Progenitor cell of endocrine pancreas (in vitro differentiated cells): Measurements from ENCODE around the gene IL18R1. TPM values are rescaled to one million over a fixed set of nuclear protein-coding genes. Genes with fewer than 3 reads are reported as not detected.

Experiments
- DNase-seq: peaks from one replicate; pipeline ENCODE4 v3.0.0; 2021; ENCODE audit warnings: low spot score; ENCODE audit not compliant: unreplicated experiment
- H3K27ac Mint-ChIP-seq: 2 replicates; pipeline ENCODE4 v1.8.0; 2021; ENCODE audit warnings: mild to moderate bottlenecking, moderate library complexity, mixed read lengths
- H3K27me3 Mint-ChIP-seq: 2 replicates; pipeline ENCODE4 v1.8.0; 2021; ENCODE audit warnings: mixed read lengths
- H3K36me3 Mint-ChIP-seq: 2 replicates; pipeline ENCODE4 v1.8.0; 2022; ENCODE audit warnings: mixed read lengths; ENCODE audit not compliant: insufficient read depth
- H3K4me1 Mint-ChIP-seq: 2 replicates; pipeline ENCODE4 v1.8.0; 2021; ENCODE audit warnings: low read depth, mixed read lengths
- H3K4me3 Mint-ChIP-seq: 2 replicates; pipeline ENCODE4 v1.8.0; 2021; ENCODE audit warnings: low read depth, mild to moderate bottlenecking, moderate library complexity, mixed read lengths
- H3K9me3 Mint-ChIP-seq: 2 replicates; pipeline ENCODE4 v1.8.0; 2021; ENCODE audit warnings: low read depth, mixed read lengths
- total RNA-seq: library from RNA; stranded (reverse); gene quantifications from 2 replicates; pipeline ENCODE4 v1.2.1, GENCODE V29; 2021
- TF ChIP-seq, protein P1 (sequence below): fragments of 200-600 bp; sonication (generic); IDR thresholded peaks from one replicate; pipeline ENCODE4 v1.5.0; 2021; ENCODE audit warnings: antibody characterized with exemption, mild to moderate bottlenecking; ENCODE audit not compliant: unreplicated experiment

Gene IL18R1
- total RNA-seq, 1 donor from 2014 or later = 0.22 TPM

GRCh38 chr2:102424754-102425153, 69.2 kb downstream of the IL18R1 start:
- no peak overlapping the region for H3K4me3 Mint-ChIP-seq
- TF ChIP-seq, protein P1, sequence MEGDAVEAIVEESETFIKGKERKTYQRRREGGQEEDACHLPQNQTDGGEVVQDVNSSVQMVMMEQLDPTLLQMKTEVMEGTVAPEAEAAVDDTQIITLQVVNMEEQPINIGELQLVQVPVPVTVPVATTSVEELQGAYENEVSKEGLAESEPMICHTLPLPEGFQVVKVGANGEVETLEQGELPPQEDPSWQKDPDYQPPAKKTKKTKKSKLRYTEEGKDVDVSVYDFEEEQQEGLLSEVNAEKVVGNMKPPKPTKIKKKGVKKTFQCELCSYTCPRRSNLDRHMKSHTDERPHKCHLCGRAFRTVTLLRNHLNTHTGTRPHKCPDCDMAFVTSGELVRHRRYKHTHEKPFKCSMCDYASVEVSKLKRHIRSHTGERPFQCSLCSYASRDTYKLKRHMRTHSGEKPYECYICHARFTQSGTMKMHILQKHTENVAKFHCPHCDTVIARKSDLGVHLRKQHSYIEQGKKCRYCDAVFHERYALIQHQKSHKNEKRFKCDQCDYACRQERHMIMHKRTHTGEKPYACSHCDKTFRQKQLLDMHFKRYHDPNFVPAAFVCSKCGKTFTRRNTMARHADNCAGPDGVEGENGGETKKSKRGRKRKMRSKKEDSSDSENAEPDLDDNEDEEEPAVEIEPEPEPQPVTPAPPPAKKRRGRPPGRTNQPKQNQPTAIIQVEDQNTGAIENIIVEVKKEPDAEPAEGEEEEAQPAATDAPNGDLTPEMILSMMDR = no peak
- H3K9me3 Mint-ChIP-seq = no peaks in the 10 kb centered on the region
- no peak overlapping the region for H3K27ac Mint-ChIP-seq
- no peaks in the 10 kb centered on the region for H3K36me3 Mint-ChIP-seq
- H3K27me3 Mint-ChIP-seq = peaks cover 26% of the 10 kb centered on the region
- no peaks in the 10 kb centered on the region for H3K4me1 Mint-ChIP-seq
- no peak for DNase-seq

DNA sequence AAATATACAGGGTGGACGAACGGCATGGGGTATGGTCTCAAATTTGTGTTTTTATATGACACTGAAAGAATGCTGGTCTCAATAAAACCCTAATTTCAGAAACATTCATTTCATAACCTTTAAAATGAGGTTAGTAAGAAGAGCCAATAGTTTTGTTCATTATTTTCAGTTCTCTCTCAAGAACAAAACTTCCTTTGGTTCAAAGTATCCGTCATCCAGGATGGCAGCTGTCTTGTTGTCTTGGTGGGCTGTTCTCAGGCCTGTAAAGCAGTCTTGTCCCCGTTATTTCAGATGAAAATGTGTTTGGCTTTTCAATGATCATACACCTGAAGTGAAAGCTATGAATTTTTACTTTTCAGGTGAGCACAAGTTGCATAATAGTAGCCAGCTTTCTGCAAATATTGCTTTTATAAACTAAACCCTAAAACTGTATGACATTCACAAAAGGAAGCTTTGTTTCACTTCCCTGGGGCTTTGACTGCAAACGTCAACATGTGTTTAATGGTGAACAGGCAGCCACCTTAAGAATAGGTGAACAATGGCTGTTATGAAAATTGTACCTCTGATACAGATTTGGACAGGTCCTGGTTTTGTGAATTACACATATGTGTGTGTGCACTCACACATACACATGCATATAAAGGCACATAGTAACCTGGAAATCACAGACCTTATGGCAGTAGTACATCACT, 70.0 kb downstream of the IL18R1 start:
- Mint-ChIP-seq H3K4me3 (no peak overlapping the region), H3K27me3 (peaks cover 25% of the 10 kb centered on the region), H3K36me3 (no peaks in the 10 kb centered on the region), H3K9me3 (no peaks in the 10 kb centered on the region), H3K4me1 (no peaks in the 10 kb centered on the region), H3K27ac (no peak overlapping the region)
- no peak for DNase-seq
- TF ChIP-seq, protein P1 = no peak

- Mint-ChIP-seq H3K27ac (no peak overlapping the region), H3K36me3 (no peaks in the 10 kb centered on the region), H3K27me3 (peaks cover 13% of the 10 kb centered on the region), H3K4me3 (no peak overlapping the region), H3K4me1 (no peaks in the 10 kb centered on the region), H3K9me3 (no peaks in the 10 kb centered on the region)
- TF ChIP-seq, protein P1 = no peak
- DNase-seq = no peak
These were observed 71.7 kb downstream of the IL18R1 start for GRCh38 chr2:102427249-102427648.

DNA sequence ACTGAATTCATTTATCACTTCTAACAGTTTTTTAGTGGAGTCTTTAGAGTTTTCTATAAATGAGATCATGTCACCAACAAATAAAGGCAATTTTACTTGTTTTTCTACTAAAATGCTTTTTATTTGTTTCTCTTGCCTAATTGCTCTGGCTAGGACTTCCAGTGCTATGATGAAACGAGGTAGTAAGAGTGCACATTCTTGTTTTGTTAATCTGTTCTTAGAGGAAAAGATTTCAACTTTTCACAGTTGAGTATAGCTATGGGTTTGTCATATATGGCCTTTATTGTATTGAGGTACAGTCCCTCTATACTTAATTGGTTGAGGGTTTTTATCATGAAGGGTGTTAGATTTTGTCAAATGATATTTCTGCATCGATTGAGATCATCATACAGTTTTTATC, 73.0 kb downstream of the IL18R1 start:
- H3K9me3 Mint-ChIP-seq = no peaks in the 10 kb centered on the region
- H3K27me3 Mint-ChIP-seq = peaks cover 7% of the 10 kb centered on the region
- no peak overlapping the region for H3K27ac Mint-ChIP-seq
- DNase-seq = no peak
- H3K36me3 Mint-ChIP-seq = no peaks in the 10 kb centered on the region
- no peak overlapping the region for H3K4me3 Mint-ChIP-seq
- H3K4me1 Mint-ChIP-seq = no peaks in the 10 kb centered on the region
- TF ChIP-seq, protein P1 = no peak

- no peak for DNase-seq
- Mint-ChIP-seq H3K4me1 (no peaks in the 10 kb centered on the region), H3K27me3 (no peaks in the 10 kb centered on the region), H3K9me3 (no peaks in the 10 kb centered on the region), H3K36me3 (no peaks in the 10 kb centered on the region), H3K4me3 (no peak overlapping the region), H3K27ac (no peak overlapping the region)
- TF ChIP-seq, protein P1 = no peak
These were observed 76.8 kb downstream of the IL18R1 start for GRCh38 chr2:102432386-102432785.
